HepG2 (cell line): ENCODE measurements around the gene CARMIL1. TPM values are rescaled to one million over a fixed set of nuclear protein-coding genes. Genes with fewer than 3 reads are reported as not detected.

Experiments
- ARID3A ChIP-seq: IDR thresholded peaks from 2 replicates; pipeline ENCODE4 v1.6.1; 2012; ENCODE audit warnings: low read depth, low read length, improper control_type of control experiment
- ATRX ChIP-seq: sonication (generic); formaldehyde crosslinking; IDR thresholded peaks from 2 replicates; pipeline ENCODE4 v1.4.0; 2020; ENCODE audit warnings: missing genetic modification reagents, borderline replicate concordance
- HDAC1 ChIP-seq: sonication (generic); formaldehyde crosslinking; IDR thresholded peaks from 2 replicates; pipeline ENCODE4 v1.5.1; 2020; ENCODE audit warnings: mild to moderate bottlenecking, missing genetic modification reagents
- HNF1B ChIP-seq: sonication (generic); formaldehyde crosslinking; IDR thresholded peaks from 2 replicates; pipeline ENCODE4 v1.5.1; 2020; ENCODE audit warnings: mild to moderate bottlenecking, moderate library complexity, missing genetic modification reagents
- JUND ChIP-seq: sonication (generic); formaldehyde crosslinking; IDR thresholded peaks from 2 replicates; pipeline ENCODE4 v1.8.0; 2022; ENCODE audit warnings: mild to moderate bottlenecking, missing genetic modification reagents
- MIER2 ChIP-seq: IDR thresholded peaks from 2 replicates; pipeline ENCODE4 v1.6.1; 2016; ENCODE audit warnings: missing biosample characterization, missing genetic modification reagents
- NFE2L1 ChIP-seq: sonication (generic); formaldehyde crosslinking; IDR thresholded peaks from 2 replicates; pipeline ENCODE4 v1.4.0; 2020; ENCODE audit warnings: missing genetic modification reagents, mild to moderate bottlenecking, borderline replicate concordance
- PAX8 ChIP-seq: sonication (generic); formaldehyde crosslinking; IDR thresholded peaks from 2 replicates; pipeline ENCODE4 v1.8.0; 2022; ENCODE audit warnings: mild to moderate bottlenecking, missing genetic modification reagents, borderline replicate concordance
- SIN3B ChIP-seq: fragments of 150-350 bp; IDR thresholded peaks from 2 replicates; pipeline ENCODE4 v1.6.1; 2014; ENCODE audit warnings: low read length
- TRIM24 ChIP-seq: sonication (generic); formaldehyde crosslinking; IDR thresholded peaks from 2 replicates; pipeline ENCODE4 v1.8.0; 2022; ENCODE audit warnings: mild to moderate bottlenecking, missing genetic modification reagents
- ZC3H13 ChIP-seq: sonication (generic); formaldehyde crosslinking; IDR thresholded peaks from 2 replicates; pipeline ENCODE4 v1.8.1; 2023; ENCODE audit warnings: mild to moderate bottlenecking, missing genetic modification reagents, moderate library complexity
- ZFP36 ChIP-seq: fragments of 150-350 bp; IDR thresholded peaks from 2 replicates; pipeline ENCODE4 v1.6.1; 2018; ENCODE audit warnings: borderline replicate concordance, low read length, low read depth; ENCODE audit not compliant: partially characterized antibody
- ZNF562 ChIP-seq: sonication (generic); formaldehyde crosslinking; IDR thresholded peaks from 2 replicates; pipeline ENCODE4 v1.8.0; 2022; ENCODE audit warnings: missing genetic modification reagents, borderline replicate concordance
- ZNF772 ChIP-seq: sonication (generic); formaldehyde crosslinking; IDR thresholded peaks from 2 replicates; pipeline ENCODE4 v1.5.0; 2020; ENCODE audit warnings: mild to moderate bottlenecking, missing genetic modification reagents
- polyA plus RNA-seq, 8 experiments: library from polyadenylated mRNA; depleted of rRNA in 3 of 8; stranded (reverse) in 7 of 8; unstranded in 1 of 8; fragments of >200 nt; fragmentation: Illumina TruSeq in 4 of 8; extraction: Trizol in 4 of 8; gene quantifications; 2 replicates each; pipeline versions ENCODE4 v1.2.1 to v1.2.3, GENCODE V29; 2011 to 2016; ENCODE audit warnings: low read depth in 4 of 8, missing spikeins in 1 of 8, mixed read lengths in 1 of 8; ENCODE audit not compliant: insufficient read depth in 1 of 8
- total RNA-seq, 5 experiments: library from RNA; depleted of rRNA; stranded (reverse); fragments of >200 nt; fragmentation: Illumina TruSeq; extraction: Trizol; gene quantifications; 2 replicates each; pipeline ENCODE4 v1.2.3, GENCODE V29; 2016; ENCODE audit warnings: low read depth in 1 of 5
- TF ChIP-seq, protein P1 (sequence below): sonication (generic); formaldehyde crosslinking; IDR thresholded peaks from 2 replicates; pipeline ENCODE4 v1.5.0; 2020; ENCODE audit warnings: mild to moderate bottlenecking, missing genetic modification reagents
- TF ChIP-seq, protein P2 (sequence below): sonication (generic); formaldehyde crosslinking; IDR thresholded peaks from 2 replicates; pipeline ENCODE4 v1.5.0; 2020; ENCODE audit warnings: mild to moderate bottlenecking, missing genetic modification reagents

The CARMIL1 gene
- total and polyA plus RNA-seq, 2 of the 13 experiments (the other 11 are each of a cell fraction or from before 2014, with no cell fraction given): 1.8 to 2.6 TPM

GRCh38 chr6:25278914-25279747 is at the start of gene CARMIL1 (continued):
- TF ChIP-seq, protein P1, sequence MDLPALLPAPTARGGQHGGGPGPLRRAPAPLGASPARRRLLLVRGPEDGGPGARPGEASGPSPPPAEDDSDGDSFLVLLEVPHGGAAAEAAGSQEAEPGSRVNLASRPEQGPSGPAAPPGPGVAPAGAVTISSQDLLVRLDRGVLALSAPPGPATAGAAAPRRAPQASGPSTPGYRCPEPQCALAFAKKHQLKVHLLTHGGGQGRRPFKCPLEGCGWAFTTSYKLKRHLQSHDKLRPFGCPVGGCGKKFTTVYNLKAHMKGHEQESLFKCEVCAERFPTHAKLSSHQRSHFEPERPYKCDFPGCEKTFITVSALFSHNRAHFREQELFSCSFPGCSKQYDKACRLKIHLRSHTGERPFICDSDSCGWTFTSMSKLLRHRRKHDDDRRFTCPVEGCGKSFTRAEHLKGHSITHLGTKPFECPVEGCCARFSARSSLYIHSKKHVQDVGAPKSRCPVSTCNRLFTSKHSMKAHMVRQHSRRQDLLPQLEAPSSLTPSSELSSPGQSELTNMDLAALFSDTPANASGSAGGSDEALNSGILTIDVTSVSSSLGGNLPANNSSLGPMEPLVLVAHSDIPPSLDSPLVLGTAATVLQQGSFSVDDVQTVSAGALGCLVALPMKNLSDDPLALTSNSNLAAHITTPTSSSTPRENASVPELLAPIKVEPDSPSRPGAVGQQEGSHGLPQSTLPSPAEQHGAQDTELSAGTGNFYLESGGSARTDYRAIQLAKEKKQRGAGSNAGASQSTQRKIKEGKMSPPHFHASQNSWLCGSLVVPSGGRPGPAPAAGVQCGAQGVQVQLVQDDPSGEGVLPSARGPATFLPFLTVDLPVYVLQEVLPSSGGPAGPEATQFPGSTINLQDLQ (CRISPR knock-in tag): no peak
- TF ChIP-seq ARID3A: no peak
- no peak for TF ChIP-seq HNF1B (CRISPR knock-in tag)
- no peak for TF ChIP-seq JUND (CRISPR knock-in tag)
- TF ChIP-seq SIN3B: no peak
- no peak; the same call in 1 of the 2 replicates for TF ChIP-seq HDAC1 (CRISPR knock-in tag)
- TF ChIP-seq PAX8 (CRISPR knock-in tag): no peak
- no peak for TF ChIP-seq ZNF562 (CRISPR knock-in tag)
- TF ChIP-seq ZNF772 (CRISPR knock-in tag): no peak
- no peak for TF ChIP-seq ATRX (CRISPR knock-in tag)
- TF ChIP-seq ZFP36: no peak
- TF ChIP-seq ZC3H13 (CRISPR knock-in tag): no peak; the same call in 1 of the 2 replicates
- TF ChIP-seq MIER2 (CRISPR knock-in tag): 0 out of 2 replicates have a peak, but pooled peaks have one; percentile 11
- TF ChIP-seq TRIM24 (CRISPR knock-in tag): no peak
- TF ChIP-seq, protein P2, sequence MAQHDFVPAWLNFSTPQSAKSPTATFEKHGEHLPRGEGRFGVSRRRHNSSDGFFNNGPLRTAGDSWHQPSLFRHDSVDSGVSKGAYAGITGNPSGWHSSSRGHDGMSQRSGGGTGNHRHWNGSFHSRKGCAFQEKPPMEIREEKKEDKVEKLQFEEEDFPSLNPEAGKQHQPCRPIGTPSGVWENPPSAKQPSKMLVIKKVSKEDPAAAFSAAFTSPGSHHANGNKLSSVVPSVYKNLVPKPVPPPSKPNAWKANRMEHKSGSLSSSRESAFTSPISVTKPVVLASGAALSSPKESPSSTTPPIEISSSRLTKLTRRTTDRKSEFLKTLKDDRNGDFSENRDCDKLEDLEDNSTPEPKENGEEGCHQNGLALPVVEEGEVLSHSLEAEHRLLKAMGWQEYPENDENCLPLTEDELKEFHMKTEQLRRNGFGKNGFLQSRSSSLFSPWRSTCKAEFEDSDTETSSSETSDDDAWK (CRISPR knock-in tag): no peak
- no peak for TF ChIP-seq NFE2L1
